Raji (cell line): ENCODE results near the gene TIGD3.

Experiments
- POLR2A ChIP-seq: IDR thresholded peaks from 2 replicates; pipeline ENCODE4 v1.6.1; 2011; ENCODE audit warnings: low read depth, low read length, control low read depth; ENCODE audit not compliant: insufficient read depth

TIGD3 gene

GRCh38 chr11:65377036-65377435, 22.5 kb downstream of the TIGD3 start:
- no peak for TF ChIP-seq POLR2A

GRCh38 chr11:65377777-65378176, 23.2 kb downstream of the TIGD3 start:
- no peak for TF ChIP-seq POLR2A

- no peak for TF ChIP-seq POLR2A
Observed at GRCh38 chr11:65378208-65378927, 23.8 kb downstream of the TIGD3 start.

- TF ChIP-seq POLR2A = no peak
Observed at GRCh38 chr11:65378928-65379638, 24.5 kb downstream of the TIGD3 start.

- TF ChIP-seq POLR2A = no peak
Observed at GRCh38 chr11:65379698-65380459, 25.3 kb downstream of the TIGD3 start.

GRCh38 chr11:65380460-65381119, 26.0 kb downstream of the TIGD3 start:
- TF ChIP-seq POLR2A = no peak

GRCh38 chr11:65381716-65382032, 27.1 kb downstream of the TIGD3 start:
- no peak for TF ChIP-seq POLR2A

- TF ChIP-seq POLR2A = peak; percentile 69
Observed at GRCh38 chr11:65382033-65382803, 27.7 kb downstream of the TIGD3 start, which contains the start of gene SLC25A45. Gene SLC25A45 (minus strand): TSS chr11:65382646. CDS start chr11:65381951, 695 bp downstream.

GRCh38 chr11:65382804-65383368, 28.3 kb downstream of the TIGD3 start:
- no peak; the same call in 1 of the 2 replicates for TF ChIP-seq POLR2A

- no peak for TF ChIP-seq POLR2A
Observed at GRCh38 chr11:65383778-65384177, 29.2 kb downstream of the TIGD3 start.

- no peak for TF ChIP-seq POLR2A
Observed at GRCh38 chr11:65384301-65384889, 29.8 kb downstream of the TIGD3 start.

GRCh38 chr11:65386307-65387140, 32.0 kb downstream of the TIGD3 start, which contains the start of gene FRMD8:
Gene FRMD8 (plus strand): TSS chr11:65386637. CDS start chr11:65387037, 400 bp downstream.
- peak; percentile 81 for TF ChIP-seq POLR2A

- TF ChIP-seq POLR2A = no peak
Observed at GRCh38 chr11:65388731-65389130, 34.2 kb downstream of the TIGD3 start.
